HCT116 (cell line): ENCODE measurements around the gene LRRC4B.

Experiments
- ATF3 ChIP-seq: IDR thresholded peaks from 2 replicates; pipeline ENCODE4 v1.6.1; 2012
- CTCF ChIP-seq, 3 experiments: fragments of 200-600 bp in 1 of 3; sonication (generic) in 1 of 3; IDR thresholded peaks in 2 of 3; conservative IDR thresholded peaks in 1 of 3; 2 replicates each; pipeline ENCODE4 v1.5.1; 2012 to 2017; ENCODE audit warnings: low read depth in 2 of 3, low read length in 2 of 3, antibody characterized with exemption in 1 of 3, borderline replicate concordance in 1 of 3, control low read depth in 1 of 3, mild to moderate bottlenecking in 1 of 3, mixed read lengths in 1 of 3, mixed run types in 1 of 3, moderate library complexity in 1 of 3; ENCODE audit not compliant: insufficient read depth in 1 of 3
- EZH2 ChIP-seq: fragments of 200-600 bp; sonication (generic); IDR thresholded peaks from 2 replicates; pipeline ENCODE4 v1.6.1; 2017; ENCODE audit warnings: antibody characterized with exemption, mixed run types
- MAX ChIP-seq: IDR thresholded peaks from 2 replicates; pipeline ENCODE4 v1.6.1; 2012
- POLR2A ChIP-seq: IDR thresholded peaks from 2 replicates; pipeline ENCODE4 v1.7.0; 2011; ENCODE audit warnings: borderline replicate concordance; ENCODE audit not compliant: insufficient read depth, insufficient read length; ENCODE audit errors: extremely low read depth
- RAD21 ChIP-seq: IDR thresholded peaks from 2 replicates; pipeline ENCODE4 v1.6.1; 2012; ENCODE audit warnings: low read depth, mild to moderate bottlenecking
- SP1 ChIP-seq: IDR thresholded peaks from 2 replicates; pipeline ENCODE4 v1.6.1; 2012; ENCODE audit warnings: low read depth
- ZFX ChIP-seq: fragments of 450-650 bp; IDR thresholded peaks from 2 replicates; pipeline ENCODE4 v1.6.1; 2017

- no peak for TF ChIP-seq ATF3
- no peak for TF ChIP-seq CTCF (IDR thresholded peaks at IDR 0.05 in 2 of 3, conservative IDR thresholded peaks at IDR 0.05 in 1 of 3; ENCODE audit: borderline replicate concordance in 1 of 3, insufficient read depth in 1 of 3, low read depth in 2 of 3, low read length in 2 of 3)
- no peak for TF ChIP-seq EZH2
- no peak for TF ChIP-seq RAD21
- TF ChIP-seq MAX = no peak
- no peak for TF ChIP-seq POLR2A
- TF ChIP-seq SP1 = no peak
- no peak for TF ChIP-seq ZFX
Observed at GRCh38 chr19:50580970-50581634, 12.9 kb upstream of the LRRC4B start.
